Right kidney (tissue), 1 donor: ENCODE measurements around the gene PRKN.

Experiments used
- DNase-seq: peaks from one replicate; pipeline ENCODE4 v3.0.0-alpha.2; 2016

The PRKN gene

GRCh38 chr6:162675503-162675902 lies 52.1 kb downstream of the PRKN start:
- no peak for DNase-seq

GRCh38 chr6:162674452-162674851 lies 53.1 kb downstream of the PRKN start:
- DNase-seq = no peak

- DNase-seq = no peak
Measured at GRCh38 chr6:162671580-162672165, 55.9 kb downstream of the PRKN start.

- no peak for DNase-seq
Measured at GRCh38 chr6:162670345-162670744, 57.2 kb downstream of the PRKN start.

- DNase-seq = no peak
Measured at GRCh38 chr6:162666246-162666645, 61.3 kb downstream of the PRKN start.

GRCh38 chr6:162653808-162654207 lies 73.8 kb downstream of the PRKN start:
- no peak for DNase-seq

- DNase-seq = no peak
Measured at GRCh38 chr6:162651505-162651904, 76.1 kb downstream of the PRKN start.

GRCh38 chr6:162649271-162649670 lies 78.3 kb downstream of the PRKN start:
- DNase-seq = no peak

- no peak for DNase-seq
Measured at GRCh38 chr6:162644153-162644552, 83.4 kb downstream of the PRKN start.

GRCh38 chr6:162640756-162641155 lies 86.8 kb downstream of the PRKN start:
- DNase-seq = no peak

- no peak for DNase-seq
Measured at GRCh38 chr6:162639951-162640350, 87.6 kb downstream of the PRKN start.

- no peak for DNase-seq
Measured at GRCh38 chr6:162638931-162639574, 88.5 kb downstream of the PRKN start.

GRCh38 chr6:162637317-162637716 lies 90.2 kb downstream of the PRKN start:
- no peak for DNase-seq

- DNase-seq = no peak
Measured at GRCh38 chr6:162636167-162636566, 91.4 kb downstream of the PRKN start.

GRCh38 chr6:162631546-162631945 lies 96.0 kb downstream of the PRKN start:
- no peak for DNase-seq

GRCh38 chr6:162630069-162630468 lies 97.5 kb downstream of the PRKN start:
- DNase-seq = no peak

GRCh38 chr6:162627825-162628224 lies 99.7 kb downstream of the PRKN start:
- no peak for DNase-seq

GRCh38 chr6:162627362-162627761 lies 100.2 kb downstream of the PRKN start:
- DNase-seq = no peak

GRCh38 chr6:162626869-162627268 lies 100.7 kb downstream of the PRKN start:
- no peak for DNase-seq

GRCh38 chr6:162625846-162626540 lies 101.6 kb downstream of the PRKN start:
- DNase-seq = no peak

GRCh38 chr6:162622572-162622971 lies 105.0 kb downstream of the PRKN start:
- no peak for DNase-seq

GRCh38 chr6:162621246-162621645 lies 106.3 kb downstream of the PRKN start:
- DNase-seq = no peak

GRCh38 chr6:162620073-162620472 lies 107.5 kb downstream of the PRKN start:
- no peak for DNase-seq

- no peak for DNase-seq
Measured at GRCh38 chr6:162618448-162619002, 109.0 kb downstream of the PRKN start.
